Measurements from ENCODE around the gene PNPLA1. TPM values are rescaled to one million over a fixed set of nuclear protein-coding genes. Genes with fewer than 3 reads are reported as not detected.

PNPLA1 gene
- total RNA-seq, 1 experiment from 2014 or later = not detected

GRCh38 chr6:36297511-36297910 lies 27.7 kb downstream of the PNPLA1 start (continued):
- TF ChIP-seq ARID4B (CRISPR knock-in tag; IDR thresholded peaks at IDR 0.05; ENCODE audit: borderline replicate concordance) (no peak), ZSCAN18 (CRISPR knock-in tag; IDR thresholded peaks at IDR 0.05) (no peak)

- POLR2A ChIA-PET = no interaction called here
- CTCF ChIA-PET = interaction anchor here (1.0 to 1.5 kb wide), 2 partner anchors 52 to 62 kb away, joined by 3 to 5 read pairs; no protein-coding TSS in a partner anchor
- TF ChIP-seq ETV6 (CRISPR knock-in tag; IDR thresholded peaks at IDR 0.05) = no peak
- TF ChIP-seq FOXP1 (CRISPR knock-in tag; IDR thresholded peaks at IDR 0.05; ENCODE audit: borderline replicate concordance) = no peak
- no peak for TF ChIP-seq RORB (CRISPR knock-in tag; IDR thresholded peaks at IDR 0.05)
- no peak for TF ChIP-seq ZNF138 (CRISPR knock-in tag; conservative IDR thresholded peaks at IDR 0.05)
- TF ChIP-seq RELA (CRISPR knock-in tag; IDR thresholded peaks at IDR 0.05; ENCODE audit: borderline replicate concordance) = no peak
- TF ChIP-seq E2F5 (CRISPR knock-in tag; IDR thresholded peaks at IDR 0.05) = no peak
- TF ChIP-seq ZNF263 (CRISPR knock-in tag; IDR thresholded peaks at IDR 0.05; ENCODE audit: low read depth) = no peak
- no peak for TF ChIP-seq CBFB (CRISPR knock-in tag; IDR thresholded peaks at IDR 0.05; ENCODE audit: low read depth)
- TF ChIP-seq CREM (CRISPR knock-in tag; IDR thresholded peaks at IDR 0.05) = no peak
- H3K27ac Mint-ChIP-seq = no peak overlapping the region
- no peak for DNase-seq (ENCODE audit: low spot score)
- H3K4me3 Mint-ChIP-seq = no peak overlapping the region
- no peaks in the 10 kb centered on the region for H3K27me3 Mint-ChIP-seq (ENCODE audit: low read depth)
- H3K9me3 Mint-ChIP-seq = no peaks in the 10 kb centered on the region
- H3K36me3 Mint-ChIP-seq = no peaks in the 10 kb centered on the region
- no peak for ATAC-seq
- 0 out of 2 replicates have a peak, but pooled peaks cover 3% of the 10 kb centered on the region for H3K4me1 Mint-ChIP-seq
Measured at GRCh38 chr6:36298027-36298426, 28.2 kb downstream of the PNPLA1 start.

GRCh38 chr6:36301085-36301658 lies 31.3 kb downstream of the PNPLA1 start:
- Mint-ChIP-seq H3K9me3 (no peaks in the 10 kb centered on the region), H3K4me1 (peaks cover 3% of the 10 kb centered on the region; the same call in 1 of the 2 replicates), H3K4me3 (no peak overlapping the region), H3K27me3 (ENCODE audit: low read depth) (no peaks in the 10 kb centered on the region), H3K27ac (no peak overlapping the region), H3K36me3 (no peaks in the 10 kb centered on the region)
- DNase-seq (ENCODE audit: low spot score) = no peak
- no peak for TF ChIP-seq FOXP1 (CRISPR knock-in tag; IDR thresholded peaks at IDR 0.05; ENCODE audit: borderline replicate concordance)
- TF ChIP-seq ATF3 (CRISPR knock-in tag; conservative IDR thresholded peaks at IDR 0.05) = no peak
- no peak for TF ChIP-seq KAT7 (CRISPR knock-in tag; IDR thresholded peaks at IDR 0.05; ENCODE audit: borderline replicate concordance)
- no peak for TF ChIP-seq TCF7 (CRISPR knock-in tag; IDR thresholded peaks at IDR 0.05; ENCODE audit: low read depth)
- TF ChIP-seq JAZF1 (CRISPR knock-in tag; IDR thresholded peaks at IDR 0.05) = no peak
- TF ChIP-seq ZNF263 (CRISPR knock-in tag; IDR thresholded peaks at IDR 0.05; ENCODE audit: low read depth) = no peak
- TF ChIP-seq SOX15 (CRISPR knock-in tag; IDR thresholded peaks at IDR 0.05) = no peak
- TF ChIP-seq IRF2 (CRISPR knock-in tag; IDR thresholded peaks at IDR 0.05; ENCODE audit: borderline replicate concordance, low read depth) = no peak
- TF ChIP-seq ARID4B (CRISPR knock-in tag; IDR thresholded peaks at IDR 0.05; ENCODE audit: borderline replicate concordance) = no peak
- POLR2A ChIA-PET = no interaction called here
- no peak for ATAC-seq
- CTCF ChIA-PET = interaction anchor here (0.6 to 2.7 kb wide), 3 partner anchors 39 to 171 kb away, joined by 3 to 8 read pairs (median 3); no protein-coding TSS in a partner anchor

Measured in WTC11 (cell line).